ENCODE measurements around the gene CSRP2.

The CSRP2 gene

DNA sequence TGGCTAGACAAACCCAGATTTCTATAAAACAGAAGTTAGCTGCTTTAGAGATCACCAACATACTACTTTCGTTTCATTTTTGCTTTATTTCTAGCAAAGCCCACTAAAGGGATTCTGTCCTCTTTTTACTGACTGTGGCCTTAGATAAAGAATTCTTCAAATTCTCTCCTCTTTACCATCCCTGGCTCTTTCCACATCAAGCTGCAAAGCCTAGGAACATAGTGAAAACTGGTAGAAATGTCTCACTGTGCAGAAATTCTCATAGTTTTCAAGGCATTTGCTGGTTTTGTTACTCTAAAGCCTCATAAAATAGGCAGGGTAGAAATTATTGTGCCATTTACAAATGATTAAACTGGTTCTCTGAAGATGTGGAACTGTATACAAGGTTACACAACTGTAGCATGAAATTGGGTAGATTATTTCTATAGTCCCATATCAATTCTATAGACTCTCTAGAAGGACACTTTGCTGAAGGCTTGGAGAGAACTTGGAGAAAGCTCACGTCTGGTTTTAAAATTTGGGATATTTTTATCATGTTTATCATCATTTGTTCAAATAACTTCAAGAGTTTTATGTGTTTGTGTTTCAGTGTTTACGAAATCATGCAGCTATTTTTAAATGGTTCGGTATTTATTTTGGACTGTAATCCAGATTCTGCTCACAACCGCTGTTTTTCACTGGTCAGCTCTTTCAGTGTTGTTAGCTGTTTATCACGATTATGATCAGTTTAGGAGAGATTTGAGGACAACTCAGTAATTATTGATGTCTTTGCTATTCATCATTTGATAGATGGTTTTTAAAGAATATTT lies 36.7 kb upstream of the CSRP2 start:
- H3K4me3 ChIP-seq (ENCODE audit: insufficient read depth, low read length, poor library complexity, severe bottlenecking) = no peak overlapping the region
- no peak overlapping the region for H2AFZ ChIP-seq (ENCODE audit: low read depth, low read length, severe bottlenecking)
- no peak overlapping the region for H3K27ac ChIP-seq (ENCODE audit: low read depth, low read length)
- no peak overlapping the region for H3K9ac ChIP-seq (ENCODE audit: low read length)
- no peaks in the 10 kb centered on the region for H3K79me2 ChIP-seq (ENCODE audit: insufficient read depth, low read length)
- no peaks in the 10 kb centered on the region for H3K9me2 ChIP-seq (replicated peaks; ENCODE audit: insufficient read depth, low read length)
- no peaks in the 10 kb centered on the region for H4K20me1 ChIP-seq (ENCODE audit: low read depth, low read length)
- TF ChIP-seq EZH2phosphoT487 (conservative IDR thresholded peaks at IDR 0.05; ENCODE audit: low read length) = no peak
- TF ChIP-seq, protein P1, sequence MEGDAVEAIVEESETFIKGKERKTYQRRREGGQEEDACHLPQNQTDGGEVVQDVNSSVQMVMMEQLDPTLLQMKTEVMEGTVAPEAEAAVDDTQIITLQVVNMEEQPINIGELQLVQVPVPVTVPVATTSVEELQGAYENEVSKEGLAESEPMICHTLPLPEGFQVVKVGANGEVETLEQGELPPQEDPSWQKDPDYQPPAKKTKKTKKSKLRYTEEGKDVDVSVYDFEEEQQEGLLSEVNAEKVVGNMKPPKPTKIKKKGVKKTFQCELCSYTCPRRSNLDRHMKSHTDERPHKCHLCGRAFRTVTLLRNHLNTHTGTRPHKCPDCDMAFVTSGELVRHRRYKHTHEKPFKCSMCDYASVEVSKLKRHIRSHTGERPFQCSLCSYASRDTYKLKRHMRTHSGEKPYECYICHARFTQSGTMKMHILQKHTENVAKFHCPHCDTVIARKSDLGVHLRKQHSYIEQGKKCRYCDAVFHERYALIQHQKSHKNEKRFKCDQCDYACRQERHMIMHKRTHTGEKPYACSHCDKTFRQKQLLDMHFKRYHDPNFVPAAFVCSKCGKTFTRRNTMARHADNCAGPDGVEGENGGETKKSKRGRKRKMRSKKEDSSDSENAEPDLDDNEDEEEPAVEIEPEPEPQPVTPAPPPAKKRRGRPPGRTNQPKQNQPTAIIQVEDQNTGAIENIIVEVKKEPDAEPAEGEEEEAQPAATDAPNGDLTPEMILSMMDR (IDR thresholded peaks at IDR 0.05; ENCODE audit: insufficient read depth, low read length, poor library complexity, severe bottlenecking) = no peak
- H3K27me3 ChIP-seq (ENCODE audit: low read length) = no peaks in the 10 kb centered on the region
- no peaks in the 10 kb centered on the region for H3K9me3 ChIP-seq (ENCODE audit: insufficient read depth, low read length)
- H3F3A ChIP-seq (ENCODE audit: insufficient read depth) = no peaks in the 10 kb centered on the region
- no peaks in the 10 kb centered on the region for H3K36me3 ChIP-seq (ENCODE audit: low read length)
- H3K4me2 ChIP-seq (ENCODE audit: low read depth, low read length, poor library complexity, severe bottlenecking) = no peak overlapping the region

- Histone ChIP-seq H3K36me3 (ENCODE audit: low read length) (no peaks in the 10 kb centered on the region), H3K9me3 (ENCODE audit: insufficient read depth, low read length) (no peaks in the 10 kb centered on the region), H3K27me3 (ENCODE audit: low read length) (no peaks in the 10 kb centered on the region), H3K79me2 (ENCODE audit: insufficient read depth, low read length) (no peaks in the 10 kb centered on the region), H4K20me1 (ENCODE audit: low read depth, low read length) (no peaks in the 10 kb centered on the region), H3K4me3 (ENCODE audit: insufficient read depth, low read length, poor library complexity, severe bottlenecking) (no peak overlapping the region), H3K27ac (ENCODE audit: low read depth, low read length) (no peak overlapping the region), H2AFZ (ENCODE audit: low read depth, low read length, severe bottlenecking) (no peak overlapping the region), H3K4me2 (ENCODE audit: low read depth, low read length, poor library complexity, severe bottlenecking) (no peak overlapping the region), H3K9me2 (replicated peaks; ENCODE audit: insufficient read depth, low read length) (no peaks in the 10 kb centered on the region), H3F3A (ENCODE audit: insufficient read depth) (no peaks in the 10 kb centered on the region), H3K9ac (ENCODE audit: low read length) (no peak overlapping the region)
- TF ChIP-seq, protein P1 (IDR thresholded peaks at IDR 0.05; ENCODE audit: insufficient read depth, low read length, poor library complexity, severe bottlenecking) = no peak
- no peak for TF ChIP-seq EZH2phosphoT487 (conservative IDR thresholded peaks at IDR 0.05; ENCODE audit: low read length)
These were observed 35.5 kb upstream of the CSRP2 start for GRCh38 chr12:76914102-76914859.

DNA sequence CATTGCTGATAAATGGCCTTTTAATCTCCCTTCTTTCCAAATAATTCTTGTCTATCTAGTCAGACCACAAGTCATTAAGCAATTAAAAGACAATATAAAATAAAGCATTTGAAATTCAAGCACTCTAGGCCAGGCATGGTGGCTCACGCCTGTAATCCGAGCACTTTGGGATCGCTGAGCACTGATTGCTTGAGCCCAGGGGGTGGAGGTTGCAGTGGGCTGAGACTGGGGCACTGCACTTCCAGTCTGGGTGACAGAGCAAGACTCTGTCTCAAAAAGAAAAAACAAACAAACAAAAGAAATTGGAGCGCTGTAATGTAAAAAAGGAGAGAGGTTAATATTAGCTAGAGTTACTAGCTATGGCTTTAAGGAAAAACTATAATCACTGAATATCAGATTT lies 30.5 kb upstream of the CSRP2 start:
- no peak overlapping the region for H3K27ac ChIP-seq (ENCODE audit: low read depth, low read length)
- H3F3A ChIP-seq (ENCODE audit: insufficient read depth) = no peaks in the 10 kb centered on the region
- H3K79me2 ChIP-seq (ENCODE audit: insufficient read depth, low read length) = no peaks in the 10 kb centered on the region
- TF ChIP-seq, protein P1 (IDR thresholded peaks at IDR 0.05; ENCODE audit: insufficient read depth, low read length, poor library complexity, severe bottlenecking) = no peak
- TF ChIP-seq EZH2phosphoT487 (conservative IDR thresholded peaks at IDR 0.05; ENCODE audit: low read length) = no peak
- H3K9me3 ChIP-seq (ENCODE audit: insufficient read depth, low read length) = no peaks in the 10 kb centered on the region
- H3K4me3 ChIP-seq (ENCODE audit: insufficient read depth, low read length, poor library complexity, severe bottlenecking) = no peak overlapping the region
- no peaks in the 10 kb centered on the region for H3K36me3 ChIP-seq (ENCODE audit: low read length)
- no peaks in the 10 kb centered on the region for H3K27me3 ChIP-seq (ENCODE audit: low read length)
- no peak overlapping the region for H3K4me2 ChIP-seq (ENCODE audit: low read depth, low read length, poor library complexity, severe bottlenecking)
- H2AFZ ChIP-seq (ENCODE audit: low read depth, low read length, severe bottlenecking) = no peak overlapping the region
- H3K9ac ChIP-seq (ENCODE audit: low read length) = no peak overlapping the region
- no peaks in the 10 kb centered on the region for H3K9me2 ChIP-seq (replicated peaks; ENCODE audit: insufficient read depth, low read length)
- H4K20me1 ChIP-seq (ENCODE audit: low read depth, low read length) = no peaks in the 10 kb centered on the region
